C4-2B (cell line): ENCODE data around the gene HS6ST3.

ENCODE experiments used
- ZFX ChIP-seq: fragments of 450-650 bp; IDR thresholded peaks from 2 replicates; pipeline ENCODE4 v1.6.1; 2017
- TF ChIP-seq, protein P1 (sequence below): fragments of 450-650 bp; conservative IDR thresholded peaks from 2 replicates; pipeline ENCODE4 v1.5.1; 2017; ENCODE audit warnings: mild to moderate bottlenecking

DNA sequence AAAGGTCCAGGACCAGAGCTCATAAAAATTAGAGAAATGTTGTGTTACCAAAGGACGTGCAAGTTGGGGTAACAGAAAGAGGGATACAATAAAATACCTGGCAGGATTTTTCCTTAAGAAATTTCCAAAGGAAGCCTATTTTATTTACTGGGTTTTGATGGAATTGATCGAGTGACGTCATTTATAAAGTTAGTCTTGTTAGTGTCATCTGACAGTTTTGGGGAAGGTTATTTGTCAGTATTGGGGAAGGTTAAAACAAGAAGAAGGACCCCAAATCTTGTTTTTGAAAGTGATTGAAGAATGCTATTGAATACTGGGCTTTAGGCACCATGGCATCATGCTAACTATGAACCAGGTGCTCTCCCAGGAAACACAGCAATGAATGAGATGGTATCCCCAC lies 287.9 kb downstream of the HS6ST3 start:
- TF ChIP-seq, protein P1, sequence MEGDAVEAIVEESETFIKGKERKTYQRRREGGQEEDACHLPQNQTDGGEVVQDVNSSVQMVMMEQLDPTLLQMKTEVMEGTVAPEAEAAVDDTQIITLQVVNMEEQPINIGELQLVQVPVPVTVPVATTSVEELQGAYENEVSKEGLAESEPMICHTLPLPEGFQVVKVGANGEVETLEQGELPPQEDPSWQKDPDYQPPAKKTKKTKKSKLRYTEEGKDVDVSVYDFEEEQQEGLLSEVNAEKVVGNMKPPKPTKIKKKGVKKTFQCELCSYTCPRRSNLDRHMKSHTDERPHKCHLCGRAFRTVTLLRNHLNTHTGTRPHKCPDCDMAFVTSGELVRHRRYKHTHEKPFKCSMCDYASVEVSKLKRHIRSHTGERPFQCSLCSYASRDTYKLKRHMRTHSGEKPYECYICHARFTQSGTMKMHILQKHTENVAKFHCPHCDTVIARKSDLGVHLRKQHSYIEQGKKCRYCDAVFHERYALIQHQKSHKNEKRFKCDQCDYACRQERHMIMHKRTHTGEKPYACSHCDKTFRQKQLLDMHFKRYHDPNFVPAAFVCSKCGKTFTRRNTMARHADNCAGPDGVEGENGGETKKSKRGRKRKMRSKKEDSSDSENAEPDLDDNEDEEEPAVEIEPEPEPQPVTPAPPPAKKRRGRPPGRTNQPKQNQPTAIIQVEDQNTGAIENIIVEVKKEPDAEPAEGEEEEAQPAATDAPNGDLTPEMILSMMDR, result no peak
- TF ChIP-seq ZFX, result no peak
